ENCODE data around the gene NUBP1. TPM values are rescaled to one million over a fixed set of nuclear protein-coding genes. Genes with fewer than 3 reads are reported as not detected.

The NUBP1 gene
- total RNA-seq, 6 experiments from 2014 or later: 18.0 to 29.4 (median 25.1) TPM

- Mint-ChIP-seq H3K4me3 (no peak overlapping the region), H3K4me1 (ENCODE audit: low read depth) (peaks cover 33% of the 10 kb centered on the region), H3K27me3 (ENCODE audit: insufficient read depth) (no peaks in the 10 kb centered on the region), H3K9me3 (no peaks in the 10 kb centered on the region), H3K27ac (no peak overlapping the region), H3K36me3 (ENCODE audit: low read depth) (no peaks in the 10 kb centered on the region; the same call in 1 of the 2 replicates)
- TF ChIP-seq, protein P1, sequence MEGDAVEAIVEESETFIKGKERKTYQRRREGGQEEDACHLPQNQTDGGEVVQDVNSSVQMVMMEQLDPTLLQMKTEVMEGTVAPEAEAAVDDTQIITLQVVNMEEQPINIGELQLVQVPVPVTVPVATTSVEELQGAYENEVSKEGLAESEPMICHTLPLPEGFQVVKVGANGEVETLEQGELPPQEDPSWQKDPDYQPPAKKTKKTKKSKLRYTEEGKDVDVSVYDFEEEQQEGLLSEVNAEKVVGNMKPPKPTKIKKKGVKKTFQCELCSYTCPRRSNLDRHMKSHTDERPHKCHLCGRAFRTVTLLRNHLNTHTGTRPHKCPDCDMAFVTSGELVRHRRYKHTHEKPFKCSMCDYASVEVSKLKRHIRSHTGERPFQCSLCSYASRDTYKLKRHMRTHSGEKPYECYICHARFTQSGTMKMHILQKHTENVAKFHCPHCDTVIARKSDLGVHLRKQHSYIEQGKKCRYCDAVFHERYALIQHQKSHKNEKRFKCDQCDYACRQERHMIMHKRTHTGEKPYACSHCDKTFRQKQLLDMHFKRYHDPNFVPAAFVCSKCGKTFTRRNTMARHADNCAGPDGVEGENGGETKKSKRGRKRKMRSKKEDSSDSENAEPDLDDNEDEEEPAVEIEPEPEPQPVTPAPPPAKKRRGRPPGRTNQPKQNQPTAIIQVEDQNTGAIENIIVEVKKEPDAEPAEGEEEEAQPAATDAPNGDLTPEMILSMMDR (IDR thresholded peaks at IDR 0.05): no peak
- no peak for DNase-seq
These were observed 9.3 kb downstream of the NUBP1 start for GRCh38 chr16:10752843-10753523.

DNA sequence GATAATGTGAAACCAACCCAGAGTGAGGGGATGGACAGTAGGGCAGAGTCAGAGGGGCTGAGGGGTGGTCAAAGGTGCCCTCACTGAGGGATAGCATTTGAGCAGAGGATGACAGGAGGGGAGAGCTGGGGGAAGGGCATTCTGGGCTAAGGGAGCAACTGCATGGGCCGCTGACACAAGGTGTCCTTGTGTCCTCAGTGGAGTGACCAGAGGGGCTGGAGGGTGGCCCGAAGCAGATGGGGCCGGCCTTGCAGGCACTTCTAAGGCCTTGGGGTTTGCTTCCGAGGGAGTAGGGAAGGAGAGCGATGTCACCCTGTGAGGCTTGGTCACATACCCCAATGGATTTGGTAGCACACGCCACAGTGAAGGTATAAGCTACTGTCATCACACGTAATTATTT is 10.0 kb downstream of the NUBP1 start:
- Mint-ChIP-seq H3K36me3 (ENCODE audit: low read depth) (peaks cover 2% of the 10 kb centered on the region), H3K4me1 (ENCODE audit: low read depth) (peaks cover 28% of the 10 kb centered on the region), H3K9me3 (no peaks in the 10 kb centered on the region), H3K27ac (no peak overlapping the region), H3K27me3 (ENCODE audit: insufficient read depth) (no peaks in the 10 kb centered on the region), H3K4me3 (no peak overlapping the region)
- TF ChIP-seq, protein P1 (IDR thresholded peaks at IDR 0.05): no peak
- no peak for DNase-seq

GRCh38 chr16:10754941-10755340 is 11.3 kb downstream of the NUBP1 start:
- peaks cover 17% of the 10 kb centered on the region for H3K4me1 Mint-ChIP-seq (ENCODE audit: low read depth)
- peaks cover 10% of the 10 kb centered on the region for H3K36me3 Mint-ChIP-seq (ENCODE audit: low read depth)
- no peak overlapping the region for H3K4me3 Mint-ChIP-seq
- H3K9me3 Mint-ChIP-seq: no peaks in the 10 kb centered on the region
- TF ChIP-seq, protein P1 (IDR thresholded peaks at IDR 0.05): no peak; the same call in 1 of the 2 replicates
- H3K27me3 Mint-ChIP-seq (ENCODE audit: insufficient read depth): no peaks in the 10 kb centered on the region
- peak overlapping the region; percentile 43 for H3K27ac Mint-ChIP-seq
- peak; percentile 57 for DNase-seq

- DNase-seq: no peak
- Mint-ChIP-seq H3K4me1 (ENCODE audit: low read depth) (peaks cover 17% of the 10 kb centered on the region), H3K4me3 (no peak overlapping the region), H3K36me3 (ENCODE audit: low read depth) (peaks cover 17% of the 10 kb centered on the region), H3K9me3 (no peaks in the 10 kb centered on the region), H3K27ac (no peak overlapping the region), H3K27me3 (ENCODE audit: insufficient read depth) (no peaks in the 10 kb centered on the region)
- TF ChIP-seq, protein P1 (IDR thresholded peaks at IDR 0.05): no peak
These were observed 12.9 kb downstream of the NUBP1 start for GRCh38 chr16:10756574-10756973.

DNA sequence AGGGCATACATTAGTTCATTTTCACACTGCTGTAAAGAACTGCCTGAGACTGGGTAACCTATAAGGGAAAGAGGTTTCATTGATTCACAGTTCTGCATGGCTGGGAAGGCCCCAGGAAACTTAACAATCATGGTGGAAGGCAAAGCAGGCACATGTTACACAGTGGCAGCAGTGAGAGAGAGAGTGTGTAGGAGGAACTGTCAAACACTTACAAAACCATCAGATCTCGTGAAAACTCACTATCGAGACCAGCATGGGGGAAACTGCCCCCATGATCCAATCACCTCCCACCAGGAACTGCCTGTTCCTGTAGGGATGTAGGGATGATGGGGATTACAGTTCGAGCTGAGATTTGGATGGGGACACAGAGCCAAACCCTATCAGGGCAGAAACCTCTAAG is 17.2 kb downstream of the NUBP1 start:
- H3K27ac Mint-ChIP-seq: no peak overlapping the region
- peaks cover 29% of the 10 kb centered on the region for H3K36me3 Mint-ChIP-seq (ENCODE audit: low read depth)
- H3K4me1 Mint-ChIP-seq (ENCODE audit: low read depth): peaks cover 6% of the 10 kb centered on the region; the same call in 1 of the 2 replicates
- H3K9me3 Mint-ChIP-seq: no peaks in the 10 kb centered on the region
- no peak for DNase-seq
- TF ChIP-seq, protein P1 (IDR thresholded peaks at IDR 0.05): no peak
- H3K27me3 Mint-ChIP-seq (ENCODE audit: insufficient read depth): 0 out of 2 replicates have a peak, but pooled peaks cover 2% of the 10 kb centered on the region
- no peak overlapping the region for H3K4me3 Mint-ChIP-seq

All from HFFc6 (cell line).